ENCODE measurements around the gene HOXC13.

Gene HOXC13

GRCh38 chr12:53959314-53959713 is 20.7 kb downstream of the HOXC13 start:
- no peak for TF ChIP-seq CTCF (IDR thresholded peaks at IDR 0.05)

- TF ChIP-seq CTCF (IDR thresholded peaks at IDR 0.05), result no peak
These were observed 21.8 kb downstream of the HOXC13 start for GRCh38 chr12:53960187-53961024.

- no peak for TF ChIP-seq CTCF (IDR thresholded peaks at IDR 0.05)
These were observed 22.6 kb downstream of the HOXC13 start for GRCh38 chr12:53961025-53961761.

GRCh38 chr12:53963005-53963404 is 24.4 kb downstream of the HOXC13 start:
- TF ChIP-seq CTCF (IDR thresholded peaks at IDR 0.05), result no peak

GRCh38 chr12:53963434-53964314 is 25.0 kb downstream of the HOXC13 start:
- no peak for TF ChIP-seq CTCF (IDR thresholded peaks at IDR 0.05)

GRCh38 chr12:53964315-53964713 is 25.7 kb downstream of the HOXC13 start:
- TF ChIP-seq CTCF (IDR thresholded peaks at IDR 0.05), result no peak
